A673 (cell line): ENCODE measurements around the gene ZMYND11. TPM values are rescaled to one million over a fixed set of nuclear protein-coding genes. Genes with fewer than 3 reads are reported as not detected.

Experiments
- BruUV-seq: library from RNA; stranded (reverse); fragments of 400-500 nt; replicated peaks from 2 replicates; lab custom pipeline; 2021; lab: Mats Ljungman, UMichigan
- CTCF ChIA-PET: fragments of 300-600 bp; sonication (Branson Sonifier 250); formaldehyde crosslinking; loops from one replicate; lab custom pipeline; 2022; ENCODE audit warnings: antibody characterized with exemption; lab: Charles Lee
- POLR2A ChIA-PET: fragments of 300-600 bp; sonication (Branson Sonifier 250); formaldehyde crosslinking; loops from one replicate; lab custom pipeline; 2022; ENCODE audit warnings: antibody characterized with exemption; ENCODE audit not compliant: low non-redundant PET; lab: Charles Lee
- DNase-seq: peaks from one replicate; pipeline ENCODE4 v3.0.0-alpha.2; 2015; ENCODE audit warnings: low spot score
- H3K27ac ChIP-seq: fragments of 200-600 bp; sonication (generic); 2 replicates; pipeline ENCODE4 v1.5.1; 2016; ENCODE audit warnings: mixed run types, low read depth, mild to moderate bottlenecking, mixed read lengths, antibody characterized with exemption, low read length; ENCODE audit not compliant: poor library complexity, severe bottlenecking
- H3K27me3 ChIP-seq: fragments of 200-600 bp; sonication (generic); replicated peaks from 2 replicates; pipeline ENCODE4 v1.6.1; 2017; ENCODE audit warnings: mixed run types, low read depth, mild to moderate bottlenecking, mixed read lengths, antibody characterized with exemption, low read length; ENCODE audit not compliant: insufficient read depth, poor library complexity
- H3K36me3 ChIP-seq: fragments of 200-600 bp; sonication (generic); 2 replicates; pipeline ENCODE4 v1.6.1; 2016; ENCODE audit warnings: mixed run types, mild to moderate bottlenecking, mixed read lengths, antibody characterized with exemption, low read length; ENCODE audit not compliant: insufficient read depth, poor library complexity, severe bottlenecking
- H3K4me1 ChIP-seq: fragments of 200-600 bp; sonication (generic); 2 replicates; pipeline ENCODE4 v1.6.1; 2017; ENCODE audit warnings: mixed run types, mild to moderate bottlenecking, mixed read lengths, antibody characterized with exemption, low read length; ENCODE audit not compliant: insufficient read depth, poor library complexity, severe bottlenecking
- H3K4me3 ChIP-seq: fragments of 200-600 bp; sonication (generic); 2 replicates; pipeline ENCODE4 v1.5.1; 2016; ENCODE audit warnings: low read depth, mixed run types, mild to moderate bottlenecking, mixed read lengths, low read length; ENCODE audit not compliant: poor library complexity, severe bottlenecking
- H3K9me3 ChIP-seq: fragments of 200-600 bp; sonication (generic); 2 replicates; pipeline ENCODE4 v1.6.1; 2016; ENCODE audit warnings: mixed run types, low read depth, mild to moderate bottlenecking, mixed read lengths, antibody characterized with exemption, low read length; ENCODE audit not compliant: poor library complexity, severe bottlenecking
- CTCF ChIP-seq: fragments of 300-800, 200-600 bp; sonication (generic); conservative IDR thresholded peaks from 2 replicates; pipeline ENCODE4 v1.5.1; 2017; ENCODE audit warnings: low read depth, mild to moderate bottlenecking, antibody characterized with exemption, low read length, moderate library complexity, mixed read lengths
- EZH2 ChIP-seq: fragments of 200-600 bp; sonication (generic); IDR thresholded peaks from 2 replicates; pipeline ENCODE4 v1.6.1; 2017; ENCODE audit warnings: borderline replicate concordance, low read depth, mild to moderate bottlenecking, mixed read lengths, antibody characterized with exemption, low read length; ENCODE audit not compliant: poor library complexity, severe bottlenecking
- intact Hi-C: fragments of 100-400 bp; cut with micrococcal nuclease; formaldehyde crosslinking; loops from one replicate; pipeline ENCODE4 v1.10.0; 2022; ENCODE audit not compliant: unreplicated experiment
- total RNA-seq: library from RNA; stranded (reverse); gene quantifications from 2 replicates; pipeline ENCODE4 v1.2.3, GENCODE V29; 2021

Gene ZMYND11
- total RNA-seq, 1 experiment from 2014 or later: 82.8 TPM

- Histone ChIP-seq H3K4me1 (peaks cover 6% of the 10 kb centered on the region), H3K9me3 (no peaks in the 10 kb centered on the region), H3K27ac (no peak overlapping the region), H3K27me3 (no peaks in the 10 kb centered on the region), H3K36me3 (no peaks in the 10 kb centered on the region), H3K4me3 (no peak overlapping the region)
- intact Hi-C loops: no loop called here
- TF ChIP-seq EZH2 (no peak), CTCF (no peak)
- POLR2A ChIA-PET: no interaction called here
- no TSS peak for BruUV-seq
- CTCF ChIA-PET: no interaction called here
- no peak for DNase-seq
These were observed 90.8 kb downstream of the ZMYND11 start for GRCh38 chr10:226018-226417.

- POLR2A ChIA-PET: no interaction called here
- no peaks in the 10 kb centered on the region for H3K36me3 ChIP-seq
- intact Hi-C loops: no loop called here
- TF ChIP-seq CTCF (no peak), EZH2 (no peak)
- CTCF ChIA-PET: no interaction called here
- no peak for DNase-seq
- no peak overlapping the region for H3K4me3 ChIP-seq
- H3K9me3 ChIP-seq: no peaks in the 10 kb centered on the region
- no peak overlapping the region for H3K27ac ChIP-seq
- H3K4me1 ChIP-seq: peaks cover 6% of the 10 kb centered on the region
- BruUV-seq: no TSS peak
- no peaks in the 10 kb centered on the region for H3K27me3 ChIP-seq
These were observed 91.8 kb downstream of the ZMYND11 start for GRCh38 chr10:227014-227413.

- intact Hi-C loops: no loop called here
- Histone ChIP-seq H3K4me3 (no peak overlapping the region), H3K4me1 (no peaks in the 10 kb centered on the region), H3K36me3 (no peaks in the 10 kb centered on the region), H3K27ac (no peak overlapping the region), H3K9me3 (no peaks in the 10 kb centered on the region), H3K27me3 (no peaks in the 10 kb centered on the region)
- no TSS peak for BruUV-seq
- POLR2A ChIA-PET: no interaction called here
- CTCF ChIA-PET: no interaction called here
- TF ChIP-seq EZH2 (no peak), CTCF (no peak)
- no peak for DNase-seq
These were observed 93.1 kb downstream of the ZMYND11 start for GRCh38 chr10:228366-228765.
